Uterus (tissue), 2 donors: Measurements from ENCODE around the gene NYNRIN.

Experiments used
- POLR2A ChIP-seq, 2 donors: fragments of 450-650 bp; IDR thresholded peaks; one replicate each; pipeline ENCODE4 v1.6.1; 2016; ENCODE audit warnings: antibody characterized with exemption in 2 of 2, mild to moderate bottlenecking in 1 of 2, moderate library complexity in 1 of 2
- TF ChIP-seq, protein P1 (sequence below), 4 experiments: fragments of 200-600 bp in 2 of 4; fragments of 450-650 bp in 2 of 4; sonication (generic) in 2 of 4; IDR thresholded peaks; one replicate each; pipeline ENCODE4 v1.5.1; 2016 to 2019; ENCODE audit warnings: antibody characterized with exemption in 4 of 4, mild to moderate bottlenecking in 2 of 4, moderate library complexity in 1 of 4

DNA sequence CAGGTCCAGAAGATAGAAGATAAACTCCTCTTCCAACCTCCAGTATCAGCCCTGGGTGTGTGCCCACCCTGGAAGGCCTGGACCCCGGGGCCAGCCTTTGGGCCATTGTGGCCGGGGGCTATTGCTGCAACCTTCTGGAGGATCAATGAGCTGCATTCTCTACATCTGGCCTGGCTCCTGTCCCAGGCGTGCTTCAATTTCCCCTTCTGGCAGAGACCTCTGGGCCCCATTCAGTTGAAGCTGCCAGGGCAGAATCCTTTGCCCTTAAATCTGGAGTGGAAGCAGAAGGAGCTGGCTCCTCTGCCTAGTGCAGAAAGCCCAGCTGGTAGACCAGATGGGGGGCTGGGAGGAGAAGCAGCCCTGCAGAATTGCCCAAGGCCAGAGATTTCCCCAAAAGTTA, 10.0 kb downstream of the NYNRIN start:
- TF ChIP-seq, protein P1, sequence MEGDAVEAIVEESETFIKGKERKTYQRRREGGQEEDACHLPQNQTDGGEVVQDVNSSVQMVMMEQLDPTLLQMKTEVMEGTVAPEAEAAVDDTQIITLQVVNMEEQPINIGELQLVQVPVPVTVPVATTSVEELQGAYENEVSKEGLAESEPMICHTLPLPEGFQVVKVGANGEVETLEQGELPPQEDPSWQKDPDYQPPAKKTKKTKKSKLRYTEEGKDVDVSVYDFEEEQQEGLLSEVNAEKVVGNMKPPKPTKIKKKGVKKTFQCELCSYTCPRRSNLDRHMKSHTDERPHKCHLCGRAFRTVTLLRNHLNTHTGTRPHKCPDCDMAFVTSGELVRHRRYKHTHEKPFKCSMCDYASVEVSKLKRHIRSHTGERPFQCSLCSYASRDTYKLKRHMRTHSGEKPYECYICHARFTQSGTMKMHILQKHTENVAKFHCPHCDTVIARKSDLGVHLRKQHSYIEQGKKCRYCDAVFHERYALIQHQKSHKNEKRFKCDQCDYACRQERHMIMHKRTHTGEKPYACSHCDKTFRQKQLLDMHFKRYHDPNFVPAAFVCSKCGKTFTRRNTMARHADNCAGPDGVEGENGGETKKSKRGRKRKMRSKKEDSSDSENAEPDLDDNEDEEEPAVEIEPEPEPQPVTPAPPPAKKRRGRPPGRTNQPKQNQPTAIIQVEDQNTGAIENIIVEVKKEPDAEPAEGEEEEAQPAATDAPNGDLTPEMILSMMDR (IDR thresholded peaks at IDR 0.05) = no peak
- no peak for TF ChIP-seq POLR2A (IDR thresholded peaks at IDR 0.05)
